Stimulated activated CD8-positive, alpha-beta memory T cell treated with anti-CD3 and anti-CD28 coated beads, Interleukin-15, amount 100 ng/mL, for 48 hours (primary cell): ENCODE measurements around the gene GON4L.
"Not testable (repeated sequence)": the region's sequence is repeated elsewhere in the genome, so short reads cannot be mapped to it uniquely, and the experiment has no call there.

ENCODE experiments used
- DNase-seq, 2 donors: peaks; one replicate each; pipeline ENCODE4 v3.0.0-alpha.2; 2020; ENCODE audit warnings: low read depth in 2 of 2

GON4L gene

GRCh38 chr1:155748141-155748540, 108.9 kb downstream of the GON4L start:
- not testable (repeated sequence) for DNase-seq

GRCh38 chr1:155747586-155747985, 109.4 kb downstream of the GON4L start:
- not testable (repeated sequence) for DNase-seq

DNA sequence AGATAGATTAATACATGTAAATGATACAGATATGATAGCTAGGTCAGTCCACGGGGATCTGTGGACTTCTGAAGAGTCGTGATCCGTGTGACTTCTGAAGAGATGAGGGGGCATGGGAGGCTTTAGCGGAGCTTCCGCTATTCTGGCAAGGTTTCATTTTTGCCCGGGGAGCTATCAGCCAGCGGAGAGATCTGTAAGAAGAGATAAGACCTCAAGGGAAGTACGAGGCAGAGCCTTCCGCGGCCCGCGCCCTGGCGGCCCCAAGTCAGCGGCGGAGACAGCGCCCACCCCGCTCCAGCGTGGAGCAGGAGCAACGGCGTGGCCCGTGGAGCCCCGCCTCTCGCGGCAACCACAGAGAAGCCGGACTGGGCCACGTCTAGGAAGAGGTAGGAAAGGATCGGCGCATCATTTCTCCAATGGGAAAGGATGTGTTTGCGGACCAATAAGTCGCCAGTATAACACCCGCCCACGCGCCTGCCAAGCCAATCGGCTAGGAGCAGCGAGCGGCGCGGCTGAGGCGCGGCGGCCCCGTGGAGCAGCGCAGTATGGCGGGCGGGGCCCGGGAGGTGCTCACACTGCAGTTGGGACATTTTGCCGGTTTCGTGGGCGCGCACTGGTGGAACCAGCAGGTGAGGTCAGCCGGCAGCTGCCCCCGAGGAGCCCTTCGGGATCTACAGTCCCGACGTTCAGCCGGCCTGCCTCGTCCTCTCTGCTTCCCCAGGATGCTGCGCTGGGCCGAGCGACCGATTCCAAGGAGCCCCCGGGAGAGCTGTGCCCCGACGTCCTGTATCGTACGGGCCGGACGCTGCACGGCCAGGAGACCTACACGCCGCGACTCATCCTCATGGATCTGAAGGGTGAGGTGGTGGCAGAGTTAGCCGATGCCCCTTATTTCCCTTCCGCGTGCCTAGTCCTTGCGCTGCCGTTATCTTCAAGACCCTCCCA, 111.5 kb downstream of the GON4L start:
- DNase-seq: peak; percentile 96 to 98

- no peak for DNase-seq
Observed at GRCh38 chr1:155744711-155745283, 112.2 kb downstream of the GON4L start.

DNA sequence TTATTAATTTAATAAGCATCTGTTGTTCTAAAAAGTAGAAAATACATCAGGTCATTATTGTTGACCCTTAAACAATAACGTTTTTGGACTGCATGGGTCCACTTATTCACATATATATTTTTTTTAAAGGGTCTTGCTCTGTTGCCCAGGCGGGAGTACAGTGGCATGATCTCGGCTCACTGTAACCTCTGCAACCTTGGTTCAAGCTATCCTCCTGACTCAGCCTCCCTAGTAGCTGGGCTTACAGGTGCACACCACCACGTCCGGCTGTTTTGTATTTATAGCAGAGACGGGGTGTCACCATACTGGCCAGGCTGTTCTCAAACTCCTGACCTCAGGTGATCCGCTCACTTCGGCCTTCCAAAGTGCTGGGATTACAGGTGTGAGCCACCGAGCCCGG, 115.1 kb downstream of the GON4L start:
- DNase-seq: no peak

GRCh38 chr1:155740995-155741394, 116.0 kb downstream of the GON4L start:
- no peak for DNase-seq

- DNase-seq: no peak
Observed at GRCh38 chr1:155729031-155729898, 127.7 kb downstream of the GON4L start.

DNA sequence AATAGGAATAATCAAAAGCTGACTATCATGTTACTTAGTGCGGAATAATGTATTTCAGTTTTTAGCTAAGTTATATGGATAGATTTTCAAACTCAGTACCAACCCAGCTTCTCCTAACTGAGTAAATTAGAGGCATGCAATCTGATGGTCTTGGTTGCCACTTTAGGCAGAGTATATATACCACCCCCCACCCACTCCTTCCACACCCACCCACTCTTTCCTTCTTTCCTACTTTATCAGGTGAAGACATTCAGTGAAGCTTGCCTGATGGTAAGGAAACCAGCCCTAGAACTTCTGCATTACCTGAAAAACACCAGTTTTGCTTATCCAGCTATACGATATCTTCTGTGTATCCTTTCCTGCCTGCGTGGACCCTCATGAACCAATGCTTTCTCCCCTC, 131.9 kb downstream of the GON4L start:
- DNase-seq: no peak

DNA sequence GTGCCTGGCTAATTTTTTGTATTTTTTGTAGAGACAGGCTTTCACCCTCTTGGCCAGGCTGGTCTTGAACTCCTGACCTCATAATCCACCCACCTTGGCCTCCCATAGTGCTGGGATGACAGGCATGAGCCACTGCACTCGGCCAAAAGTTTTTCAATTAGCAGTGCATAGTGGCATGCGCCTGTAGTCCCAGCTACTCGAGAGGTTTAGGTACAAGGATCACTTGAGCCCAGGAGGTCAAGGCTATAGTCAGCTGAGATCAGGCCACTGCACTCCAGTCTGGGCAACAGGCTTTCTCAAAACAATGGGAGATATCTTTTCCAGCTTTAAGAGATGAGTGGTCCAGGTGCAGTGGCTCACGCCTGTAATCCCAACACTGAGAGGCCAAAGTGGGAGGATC, 137.3 kb downstream of the GON4L start:
- DNase-seq: no peak

DNA sequence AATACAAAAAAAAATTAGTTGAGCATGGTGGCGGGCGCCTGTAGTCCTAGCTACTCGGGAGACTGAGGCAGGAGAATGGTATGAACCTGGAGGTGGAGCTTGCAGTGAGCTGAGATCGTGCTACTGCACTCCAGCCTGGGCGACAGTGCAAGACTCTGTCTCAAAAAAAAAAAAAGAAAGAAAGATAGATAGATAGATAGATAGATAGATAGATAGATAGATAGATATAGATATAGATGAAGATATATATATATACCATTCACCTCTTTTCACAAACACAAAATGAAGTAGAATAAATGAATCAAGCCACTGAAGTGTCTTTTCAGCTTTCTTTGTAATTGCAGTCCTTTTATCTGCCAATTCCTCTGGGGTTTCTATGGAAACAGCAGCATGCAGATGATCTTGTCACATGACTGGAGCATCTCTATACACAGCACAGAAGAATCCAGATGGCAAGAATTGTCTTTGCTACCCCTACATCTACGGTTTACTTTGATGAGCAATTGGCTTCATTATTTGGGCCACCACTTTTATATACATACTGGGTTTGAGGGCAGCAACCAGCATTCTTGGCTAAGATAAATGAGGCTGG, 138.4 kb downstream of the GON4L start:
- not testable (repeated sequence) for DNase-seq

DNA sequence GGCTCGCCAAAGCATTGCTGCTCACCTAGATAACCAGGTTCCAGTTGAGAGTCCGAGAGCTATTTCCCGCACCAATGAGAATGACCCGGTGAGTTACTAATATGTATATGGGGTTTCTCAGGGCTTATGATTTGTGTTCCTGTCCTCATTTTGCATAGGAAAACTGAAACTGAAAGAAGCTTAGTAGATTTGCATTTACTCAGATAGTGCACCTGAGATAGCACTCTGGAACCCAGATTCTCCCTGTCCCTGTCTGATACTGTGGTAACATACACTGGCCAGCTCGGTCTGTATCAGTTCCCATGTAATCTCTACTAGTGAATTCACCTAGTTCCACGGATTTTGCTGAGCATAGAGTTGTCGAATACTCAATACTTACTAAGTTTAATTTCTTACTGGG, 140.0 kb downstream of the GON4L start:
- no peak for DNase-seq

GRCh38 chr1:155715777-155716176, 141.2 kb downstream of the GON4L start:
- no peak for DNase-seq

DNA sequence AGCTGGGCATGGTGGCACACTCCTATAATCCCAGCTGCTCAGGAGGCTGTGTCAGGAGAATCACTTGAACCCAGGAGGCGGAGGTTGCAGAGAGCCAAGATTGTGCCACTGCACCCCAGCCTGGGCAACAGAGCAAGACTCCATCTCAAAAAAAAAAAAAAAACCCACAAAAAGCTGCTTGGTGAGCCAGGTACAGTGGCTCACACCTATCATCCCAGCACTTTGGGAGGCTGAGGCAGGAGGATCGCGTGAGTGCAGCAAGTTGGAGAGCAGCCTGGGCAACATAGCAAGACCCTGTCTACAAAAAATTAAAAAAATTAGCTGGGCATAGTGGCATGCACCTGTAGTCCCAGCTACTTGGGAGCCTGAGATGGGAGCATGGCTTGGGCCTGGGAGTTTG, 142.0 kb downstream of the GON4L start:
- DNase-seq: not testable (repeated sequence)

GRCh38 chr1:155713075-155713474, 143.9 kb downstream of the GON4L start:
- no peak for DNase-seq

- DNase-seq: not testable (repeated sequence)
Observed at GRCh38 chr1:155712636-155713035, 144.4 kb downstream of the GON4L start.

GRCh38 chr1:155711457-155711856, 145.6 kb downstream of the GON4L start:
- DNase-seq: not testable (repeated sequence)

DNA sequence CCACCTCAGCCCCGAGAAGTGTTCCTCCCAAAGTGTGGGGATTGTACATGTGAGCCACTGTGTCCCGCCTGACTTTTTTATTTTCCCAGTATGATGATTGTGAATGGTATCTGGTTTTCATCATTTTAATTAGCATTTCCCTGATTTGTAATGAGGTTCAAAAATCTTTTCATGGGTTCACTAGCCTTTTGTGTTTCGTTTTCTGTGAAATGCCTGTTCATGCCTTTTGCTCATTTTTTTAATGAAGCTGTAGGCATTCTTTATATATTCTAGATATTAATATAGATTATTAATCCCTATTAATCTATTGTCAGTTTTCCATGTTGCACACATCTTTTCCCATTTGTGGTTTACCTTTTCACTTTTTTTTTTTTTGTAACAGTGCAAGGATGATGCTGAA, 147.6 kb downstream of the GON4L start:
- no peak for DNase-seq

- no peak for DNase-seq
Observed at GRCh38 chr1:155706139-155706538, 150.9 kb downstream of the GON4L start.

DNA sequence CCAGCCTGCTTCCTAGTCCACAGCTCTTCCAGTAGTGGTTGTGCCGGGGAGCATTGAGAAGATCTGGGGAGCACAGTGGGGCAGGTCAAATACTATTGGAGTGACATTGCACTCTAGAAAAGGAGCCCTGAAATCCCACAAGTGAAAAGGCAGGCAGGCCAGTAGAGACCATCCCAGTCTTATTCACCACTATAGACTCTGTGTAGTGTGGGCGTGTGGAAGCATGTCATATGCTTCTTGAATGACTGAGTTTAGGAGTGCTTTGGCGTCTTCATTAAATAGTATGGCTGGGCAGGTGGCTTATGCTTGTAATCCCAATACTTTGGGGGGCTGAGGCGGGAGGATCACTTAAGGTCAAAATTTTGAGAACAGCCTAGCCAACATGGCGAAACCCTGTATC, 152.6 kb downstream of the GON4L start:
- not testable (repeated sequence) for DNase-seq

- no peak for DNase-seq
Observed at GRCh38 chr1:155703216-155703615, 153.8 kb downstream of the GON4L start.

DNA sequence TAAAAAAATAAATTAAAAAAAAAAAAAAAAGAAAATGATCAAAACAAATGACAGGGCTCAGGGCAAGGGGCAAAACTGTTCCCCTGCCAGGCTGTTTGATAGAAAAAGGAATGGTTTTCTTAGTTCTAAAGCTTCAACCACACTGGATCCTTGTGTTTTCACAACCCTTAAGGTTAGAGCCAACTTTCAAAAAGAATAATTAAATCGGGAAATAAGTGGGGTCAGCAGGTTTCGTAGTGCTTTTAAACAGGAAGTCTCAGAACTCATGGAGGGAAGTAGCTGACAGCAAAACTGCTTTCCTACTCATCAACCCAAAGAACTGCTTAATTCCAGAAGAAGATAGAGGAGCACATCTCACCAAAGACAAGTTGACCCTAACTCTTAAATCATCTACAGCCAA, 155.3 kb downstream of the GON4L start:
- DNase-seq: not testable (repeated sequence)
